Pulmonary artery endothelial cell (primary cell): ENCODE results near the gene PCYT2. TPM values are rescaled to one million over a fixed set of nuclear protein-coding genes. Genes with fewer than 3 reads are reported as not detected.

ENCODE experiments used
- DNase-seq: peaks from one replicate; pipeline ENCODE4 v3.0.0-alpha.2; 2011; ENCODE audit warnings: low read depth, low spot score
- total RNA-seq: library from RNA; depleted of rRNA; stranded (reverse); fragments of >200 nt; gene quantifications from 2 replicates; pipeline ENCODE4 v1.2.3, GENCODE V29; 2014

PCYT2 gene
- total RNA-seq, 1 donor from 2014 or later = 46.2 TPM

GRCh38 chr17:81914103-81914850 lies 3.1 kb upstream of the PCYT2 start:
- no peak for DNase-seq

GRCh38 chr17:81913394-81914102 lies 2.3 kb upstream of the PCYT2 start:
- DNase-seq = no peak

GRCh38 chr17:81912441-81913309 lies 1.5 kb upstream of the PCYT2 start:
- DNase-seq = no peak

GRCh38 chr17:81911969-81912368 lies 770 bp upstream of the PCYT2 start:
- DNase-seq = no peak

- DNase-seq = no peak
Measured at GRCh38 chr17:81910840-81911276, 341 bp downstream of the PCYT2 start.

- no peak for DNase-seq
Measured at GRCh38 chr17:81909966-81910839, 996 bp downstream of the PCYT2 start.

- no peak for DNase-seq
Measured at GRCh38 chr17:81909231-81909630, 2.0 kb downstream of the PCYT2 start.

- no peak for DNase-seq
Measured at GRCh38 chr17:81908793-81909192, 2.4 kb downstream of the PCYT2 start.

- DNase-seq = no peak
Measured at GRCh38 chr17:81907219-81908145, 3.7 kb downstream of the PCYT2 start.

- DNase-seq = no peak
Measured at GRCh38 chr17:81906476-81907218, 4.6 kb downstream of the PCYT2 start.

GRCh38 chr17:81905993-81906392 lies 5.2 kb downstream of the PCYT2 start:
- no peak for DNase-seq

- DNase-seq = no peak
Measured at GRCh38 chr17:81905424-81905875, 5.7 kb downstream of the PCYT2 start.

- DNase-seq = no peak
Measured at GRCh38 chr17:81904600-81905423, 6.4 kb downstream of the PCYT2 start.

GRCh38 chr17:81903896-81904599 lies 7.2 kb downstream of the PCYT2 start:
- DNase-seq = no peak

- no peak for DNase-seq
Measured at GRCh38 chr17:81903415-81903831, 7.8 kb downstream of the PCYT2 start.

- no peak for DNase-seq
Measured at GRCh38 chr17:81902653-81903414, 8.4 kb downstream of the PCYT2 start.
